H9 (cell line): Measurements from ENCODE around the gene CEP131. TPM values are rescaled to one million over a fixed set of nuclear protein-coding genes. Genes with fewer than 3 reads are reported as not detected.

Experiments used
- DNase-seq: peaks from one replicate; pipeline ENCODE4 v3.0.0-alpha.2; 2017
- H2AFZ ChIP-seq: one replicate; pipeline ENCODE4 v1.6.1; 2013; ENCODE audit warnings: mild to moderate bottlenecking, low read length, control low read depth, moderate library complexity
- H2AK5ac ChIP-seq: 2 replicates; pipeline ENCODE4 v1.6.1; 2013; ENCODE audit warnings: low read length, control low read depth, mixed read lengths; ENCODE audit not compliant: insufficient read length
- H2BK120ac ChIP-seq: one replicate; pipeline ENCODE4 v1.6.1; 2013; ENCODE audit warnings: low read depth, mild to moderate bottlenecking, low read length, control low read depth, inconsistent platforms; ENCODE audit not compliant: poor library complexity, severe bottlenecking
- H2BK12ac ChIP-seq: 2 replicates; pipeline ENCODE4 v1.6.1; 2013; ENCODE audit warnings: low read length, control low read depth, mixed read lengths, low read depth; ENCODE audit not compliant: insufficient read length
- H2BK15ac ChIP-seq: 2 replicates; pipeline ENCODE4 v1.6.1; 2013; ENCODE audit warnings: low read depth, low read length, control low read depth
- H2BK20ac ChIP-seq: one replicate; pipeline ENCODE4 v1.6.1; 2013; ENCODE audit warnings: low read depth, mild to moderate bottlenecking, low read length, control low read depth, inconsistent platforms; ENCODE audit not compliant: poor library complexity, severe bottlenecking
- H2BK5ac ChIP-seq: 2 replicates; pipeline ENCODE4 v1.6.1; 2013; ENCODE audit warnings: low read length, control low read depth, mixed read lengths; ENCODE audit not compliant: insufficient read length
- H3K14ac ChIP-seq: 2 replicates; pipeline ENCODE4 v1.6.1; 2013; ENCODE audit warnings: low read length, control low read depth; ENCODE audit not compliant: insufficient read depth
- H3K18ac ChIP-seq: 2 replicates; pipeline ENCODE4 v1.6.1; 2013; ENCODE audit warnings: low read depth, mild to moderate bottlenecking, mixed read lengths, low read length, control low read depth; ENCODE audit not compliant: insufficient read length
- H3K23ac ChIP-seq: 2 replicates; pipeline ENCODE4 v1.6.1; 2013; ENCODE audit warnings: low read length, control low read depth, mixed read lengths, low read depth; ENCODE audit not compliant: insufficient read length
- H3K23me2 ChIP-seq: 2 replicates; pipeline ENCODE4 v1.6.1; 2013; ENCODE audit warnings: low read depth, mild to moderate bottlenecking, mixed read lengths, low read length, control low read depth; ENCODE audit not compliant: insufficient read length, poor library complexity, severe bottlenecking
- H3K27ac ChIP-seq: 2 replicates; pipeline ENCODE4 v1.5.1; 2013; ENCODE audit warnings: low read length, control low read depth, mixed read lengths, low read depth; ENCODE audit not compliant: insufficient read length
- H3K27me3 ChIP-seq: 2 replicates; pipeline ENCODE4 v1.6.1; 2013; ENCODE audit warnings: low read length, control low read depth, inconsistent platforms; ENCODE audit not compliant: insufficient read depth
- H3K4ac ChIP-seq: 2 replicates; pipeline ENCODE4 v1.6.1; 2013; ENCODE audit warnings: low read depth, mild to moderate bottlenecking, control low read depth, inconsistent platforms, low read length, moderate library complexity
- H3K4me1 ChIP-seq: 2 replicates; pipeline ENCODE4 v1.6.1; 2013; ENCODE audit warnings: low read length, control low read depth, inconsistent platforms; ENCODE audit not compliant: insufficient read depth
- H3K4me2 ChIP-seq: 2 replicates; pipeline ENCODE4 v1.6.1; 2013; ENCODE audit warnings: low read length, control low read depth, mixed read lengths; ENCODE audit not compliant: insufficient read length, insufficient read depth
- H3K56ac ChIP-seq: 2 replicates; pipeline ENCODE4 v1.6.1; 2013; ENCODE audit warnings: low read depth, mild to moderate bottlenecking, mixed read lengths, low read length, control low read depth; ENCODE audit not compliant: insufficient read length
- H3K79me1 ChIP-seq: 2 replicates; pipeline ENCODE4 v1.6.1; 2013; ENCODE audit warnings: low read depth, mild to moderate bottlenecking, moderate library complexity, low read length, control low read depth, inconsistent platforms; ENCODE audit not compliant: insufficient read depth, poor library complexity, severe bottlenecking
- H3K79me2 ChIP-seq: 2 replicates; pipeline ENCODE4 v1.6.1; 2013; ENCODE audit warnings: low read length, control low read depth, inconsistent platforms; ENCODE audit not compliant: insufficient read depth
- H3K9ac ChIP-seq: 2 replicates; pipeline ENCODE4 v1.6.1; 2013; ENCODE audit warnings: low read length, control low read depth, mixed read lengths; ENCODE audit not compliant: insufficient read length; ENCODE audit errors: extremely low read depth
- H3K9me3 ChIP-seq: one replicate; pipeline ENCODE4 v1.6.1; 2013; ENCODE audit warnings: low read depth, low read length, inconsistent platforms; ENCODE audit not compliant: control insufficient read depth
- H3T11ph ChIP-seq: one replicate; pipeline ENCODE4 v1.6.1; 2013; ENCODE audit warnings: mild to moderate bottlenecking, low read length, control low read depth, inconsistent platforms
- H4K20me1 ChIP-seq: one replicate; pipeline ENCODE4 v1.6.1; 2013; ENCODE audit not compliant: control insufficient read depth, insufficient read length, insufficient read depth
- H4K5ac ChIP-seq: 2 replicates; pipeline ENCODE4 v1.6.1; 2013; ENCODE audit warnings: low read depth, mild to moderate bottlenecking, mixed read lengths, low read length, control low read depth; ENCODE audit not compliant: insufficient read length
- H4K8ac ChIP-seq: replicated peaks from 2 replicates; pipeline ENCODE4 v1.6.1; 2013; ENCODE audit warnings: low read length, control low read depth, mixed read lengths, low read depth; ENCODE audit not compliant: insufficient read length
- H4K91ac ChIP-seq: 2 replicates; pipeline ENCODE4 v1.6.1; 2013; ENCODE audit warnings: low read depth, mild to moderate bottlenecking, moderate library complexity, mixed read lengths, low read length, control low read depth; ENCODE audit not compliant: insufficient read length
- H3K27ac Mint-ChIP-seq, 3 experiments: 2 replicates in 2 of 3; 3 replicates in 1 of 3; pipeline ENCODE4 v1.8.0; 2020 to 2021; ENCODE audit warnings: mixed read lengths in 3 of 3, mild to moderate bottlenecking in 1 of 3, moderate library complexity in 1 of 3
- H3K27me3 Mint-ChIP-seq: 2 replicates; pipeline ENCODE4 v1.8.0; 2021; ENCODE audit warnings: low read depth, mild to moderate bottlenecking, moderate library complexity, mixed read lengths
- H3K36me3 Mint-ChIP-seq, 3 experiments: 2 replicates in 2 of 3; 3 replicates in 1 of 3; pipeline ENCODE4 v1.8.0; 2020 to 2021; ENCODE audit warnings: low read depth in 3 of 3, mixed read lengths in 3 of 3; ENCODE audit not compliant: insufficient read depth in 1 of 3
- H3K4me1 Mint-ChIP-seq, 2 experiments: 2 replicates each; pipeline ENCODE4 v1.8.0; 2020; ENCODE audit warnings: mixed read lengths in 2 of 2
- H3K4me3 Mint-ChIP-seq, 2 experiments: 2 replicates in 1 of 2; 3 replicates in 1 of 2; pipeline ENCODE4 v1.8.0; 2020 to 2021; ENCODE audit warnings: mild to moderate bottlenecking in 2 of 2, mixed read lengths in 2 of 2, moderate library complexity in 1 of 2
- H3K9me3 Mint-ChIP-seq, 2 experiments: 2 replicates in 1 of 2; 3 replicates in 1 of 2; pipeline ENCODE4 v1.8.0; 2020; ENCODE audit warnings: mild to moderate bottlenecking in 2 of 2, mixed read lengths in 2 of 2, moderate library complexity in 1 of 2
- CTCF ChIP-seq: fragments of 200-600 bp; sonication (generic); conservative IDR thresholded peaks from 3 replicates; pipeline ENCODE4 v1.8.0; 2021; ENCODE audit warnings: antibody characterized with exemption, mild to moderate bottlenecking
- WGBS: extraction: QIAGEN DNeasy Blood & Tissue Kit; methylation state at CpG from one replicate; pipeline ENCODE4 v1.1.7; 2013; ENCODE audit warnings: missing lambda C conversion rate, low lambda C conversion rate, mixed read lengths; ENCODE audit not compliant: insufficient read length; ENCODE audit errors: extremely low coverage; 5-methylcytosine and 5-hydroxymethylcytosine counted together
- total RNA-seq: library from RNA; stranded (reverse); gene quantifications from 2 replicates; pipeline ENCODE4 v1.2.1, GENCODE V29; 2021

CEP131 gene
- total RNA-seq, 1 experiment from 2014 or later, result 16.3 TPM

GRCh38 chr17:81197409-81197795 is 25.4 kb downstream of the CEP131 start:
- no peak overlapping the region for H4K91ac ChIP-seq
- H3K23me2 ChIP-seq, result no peaks in the 10 kb centered on the region
- no peak overlapping the region for H2AFZ ChIP-seq
- no peaks in the 10 kb centered on the region for H4K20me1 ChIP-seq
- H4K5ac ChIP-seq, result no peak overlapping the region
- Mint-ChIP-seq H3K36me3 (peaks cover 0 to 21% (median 13%) of the 10 kb centered on the region in 3 experiments; a peak in 5 of 7 replicates), H3K4me3 (no peak overlapping the region), H3K4me1 (peaks cover 3% of the 10 kb centered on the region in 2 experiments; a peak in 2 of 4 replicates), H3K9me3 (no peaks in the 10 kb centered on the region), H3K27ac (no peak overlapping the region), H3K27me3 (no peaks in the 10 kb centered on the region)
- DNase-seq, result no peak
- H2BK15ac ChIP-seq, result no peak overlapping the region
- H4K8ac ChIP-seq, result no peak overlapping the region
- WGBS, result no CpG with 5 or more reads among the region's 14 CpGs
- no peak overlapping the region for H3K9ac ChIP-seq
- H3K14ac ChIP-seq, result no peak overlapping the region
- H3K23ac ChIP-seq, result no peak overlapping the region
- H3K9me3 ChIP-seq, result no peaks in the 10 kb centered on the region
- H3K56ac ChIP-seq, result no peak overlapping the region
- H2BK5ac ChIP-seq, result no peak overlapping the region
- no peak overlapping the region for H3K4ac ChIP-seq
- H3K27ac ChIP-seq, result no peak overlapping the region
- no peak overlapping the region for H3K18ac ChIP-seq
- TF ChIP-seq CTCF, result no peak
- no peaks in the 10 kb centered on the region for H3K79me1 ChIP-seq
- H2BK20ac ChIP-seq, result no peak overlapping the region
- no peak overlapping the region for H2AK5ac ChIP-seq
- no peak overlapping the region for H3K4me2 ChIP-seq
- no peak overlapping the region for H3T11ph ChIP-seq
- no peaks in the 10 kb centered on the region for H3K27me3 ChIP-seq
- H3K79me2 ChIP-seq, result no peaks in the 10 kb centered on the region
- H3K4me1 ChIP-seq, result no peaks in the 10 kb centered on the region
- H2BK120ac ChIP-seq, result no peak overlapping the region
- no peak overlapping the region for H2BK12ac ChIP-seq
